Pons (tissue), 1 donor: ENCODE results near the gene ITGB5.

Experiments used
- DNase-seq: peaks from one replicate; pipeline ENCODE4 v3.0.0-alpha.2; 2016; ENCODE audit warnings: low spot score

Gene ITGB5

GRCh38 chr3:124860599-124860998, 26.6 kb downstream of the ITGB5 start:
- no peak for DNase-seq

GRCh38 chr3:124859025-124859424, 28.1 kb downstream of the ITGB5 start:
- DNase-seq, result no peak

- DNase-seq, result no peak
Measured at GRCh38 chr3:124858275-124858674, 28.9 kb downstream of the ITGB5 start.

GRCh38 chr3:124856677-124857076, 30.5 kb downstream of the ITGB5 start:
- no peak for DNase-seq

- no peak for DNase-seq
Measured at GRCh38 chr3:124854009-124854408, 33.2 kb downstream of the ITGB5 start.

GRCh38 chr3:124853446-124853845, 33.7 kb downstream of the ITGB5 start:
- no peak for DNase-seq

GRCh38 chr3:124851905-124852304, 35.3 kb downstream of the ITGB5 start:
- no peak for DNase-seq

- no peak for DNase-seq
Measured at GRCh38 chr3:124851136-124851535, 36.0 kb downstream of the ITGB5 start.

- DNase-seq, result no peak
Measured at GRCh38 chr3:124850633-124851032, 36.5 kb downstream of the ITGB5 start.

GRCh38 chr3:124850212-124850611, 37.0 kb downstream of the ITGB5 start:
- DNase-seq, result no peak

GRCh38 chr3:124848300-124848699, 38.9 kb downstream of the ITGB5 start:
- DNase-seq, result no peak

GRCh38 chr3:124847863-124848262, 39.3 kb downstream of the ITGB5 start:
- DNase-seq, result no peak

GRCh38 chr3:124847051-124847450, 40.1 kb downstream of the ITGB5 start:
- DNase-seq, result no peak

GRCh38 chr3:124846189-124846588, 41.0 kb downstream of the ITGB5 start:
- no peak for DNase-seq

GRCh38 chr3:124845406-124845805, 41.8 kb downstream of the ITGB5 start:
- peak; percentile 38 for DNase-seq

GRCh38 chr3:124843506-124844177, 43.5 kb downstream of the ITGB5 start:
- no peak for DNase-seq

GRCh38 chr3:124843047-124843446, 44.1 kb downstream of the ITGB5 start:
- no peak for DNase-seq

- no peak for DNase-seq
Measured at GRCh38 chr3:124841517-124841916, 45.6 kb downstream of the ITGB5 start.

- DNase-seq, result no peak
Measured at GRCh38 chr3:124840331-124840730, 46.8 kb downstream of the ITGB5 start.

- no peak for DNase-seq
Measured at GRCh38 chr3:124839896-124840295, 47.3 kb downstream of the ITGB5 start.

GRCh38 chr3:124838963-124839362, 48.2 kb downstream of the ITGB5 start:
- no peak for DNase-seq

- peak; percentile 49 for DNase-seq
Measured at GRCh38 chr3:124837730-124838186, 49.4 kb downstream of the ITGB5 start.

- no peak for DNase-seq
Measured at GRCh38 chr3:124837065-124837464, 50.1 kb downstream of the ITGB5 start.

- no peak for DNase-seq
Measured at GRCh38 chr3:124836448-124836847, 50.7 kb downstream of the ITGB5 start.
